ENCODE results near the gene EHBP1L1. TPM values are rescaled to one million over a fixed set of nuclear protein-coding genes. Genes with fewer than 3 reads are reported as not detected.

EHBP1L1 gene
- total RNA-seq, 2 donors from 2014 or later, result 101 to 144 TPM

GRCh38 chr11:65611758-65612603 lies 36.1 kb downstream of the EHBP1L1 start:
- DNase-seq (ENCODE audit: low spot score in 2 of 2), result no peak
- peak overlapping the region; percentile 89 to 95 for H3K27ac Mint-ChIP-seq
- H3K9me3 Mint-ChIP-seq, result no peaks in the 10 kb centered on the region
- no peak for ATAC-seq
- peaks cover 30 to 33% of the 10 kb centered on the region in 2 donors for H3K36me3 Mint-ChIP-seq

- DNase-seq (ENCODE audit: low spot score in 2 of 2) (no peak), ATAC-seq (no peak)
- Mint-ChIP-seq H3K36me3 (peaks cover 30 to 34% of the 10 kb centered on the region in 2 donors), H3K9me3 (no peaks in the 10 kb centered on the region), H3K27ac (peak overlapping the region; percentile 89 to 95)
These were observed 36.8 kb downstream of the EHBP1L1 start for GRCh38 chr11:65612691-65613090.

- peaks cover 30 to 34% of the 10 kb centered on the region in 2 donors for H3K36me3 Mint-ChIP-seq
- no peaks in the 10 kb centered on the region for H3K9me3 Mint-ChIP-seq
- peak overlapping the region; percentile 84 to 89 for H3K27ac Mint-ChIP-seq
- DNase-seq (ENCODE audit: low spot score in 2 of 2) (no peak), ATAC-seq (no peak)
These were observed 37.5 kb downstream of the EHBP1L1 start for GRCh38 chr11:65613091-65613928.

DNA sequence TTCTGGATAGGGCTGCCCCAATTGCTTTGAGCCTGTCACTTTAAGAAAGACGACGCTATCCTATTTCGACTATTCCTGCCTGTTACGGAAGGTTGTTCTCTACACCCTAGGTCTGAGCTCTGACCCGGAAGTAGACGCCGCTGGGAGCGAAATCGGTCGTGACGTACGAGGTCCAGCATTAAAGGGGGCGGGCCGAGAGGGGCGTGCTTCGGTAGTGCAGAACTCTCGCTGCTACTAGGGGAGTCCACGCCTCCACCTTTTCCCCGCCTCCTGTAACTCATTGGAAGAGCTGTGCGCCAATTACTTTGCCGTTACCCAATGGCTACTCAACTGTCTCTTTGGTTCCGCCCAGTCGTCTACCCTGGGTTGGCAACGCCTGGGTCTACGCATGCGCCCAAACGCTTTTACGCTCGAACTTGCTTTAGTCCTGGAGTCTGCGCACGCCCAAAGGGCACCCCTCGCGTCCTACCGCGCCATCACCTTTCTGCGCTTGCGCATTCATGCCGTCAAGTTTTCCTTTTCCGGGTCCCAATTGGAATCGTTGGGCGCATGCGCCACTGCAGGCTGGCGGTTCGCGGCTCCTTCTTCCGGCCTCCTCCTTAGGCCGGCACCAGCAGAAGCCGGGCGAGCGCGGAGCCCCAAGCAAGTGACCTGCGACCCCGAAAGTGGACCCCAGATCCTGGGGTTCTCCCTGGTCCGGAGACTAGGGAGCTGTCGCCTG lies 39.5 kb downstream of the EHBP1L1 start, which contains the start of gene PCNX3:
Gene PCNX3, plus strand, starts transcription at position 548 of the 721 bp plus-strand sequence. CDS start 536 bp downstream, outside the sequence.
- Mint-ChIP-seq H3K36me3 (peaks cover 30 to 34% of the 10 kb centered on the region in 2 donors), H3K27ac (peak within 1 kb of the TSS; percentile 89 to 98), H3K9me3 (no peaks in the 10 kb centered on the region)
- peak; percentile 98 to 100 for DNase-seq (ENCODE audit: low spot score in 2 of 2)
- ATAC-seq, result peak; percentile 89

- ATAC-seq (no peak), DNase-seq (ENCODE audit: low spot score in 2 of 2) (peak in 1 of 2 donors; percentile 45)
- Mint-ChIP-seq H3K27ac (peak overlapping the region; percentile 89 to 98), H3K9me3 (no peaks in the 10 kb centered on the region), H3K36me3 (peaks cover 30 to 34% of the 10 kb centered on the region in 2 donors)
These were observed 40.2 kb downstream of the EHBP1L1 start for GRCh38 chr11:65615950-65616574.

DNA sequence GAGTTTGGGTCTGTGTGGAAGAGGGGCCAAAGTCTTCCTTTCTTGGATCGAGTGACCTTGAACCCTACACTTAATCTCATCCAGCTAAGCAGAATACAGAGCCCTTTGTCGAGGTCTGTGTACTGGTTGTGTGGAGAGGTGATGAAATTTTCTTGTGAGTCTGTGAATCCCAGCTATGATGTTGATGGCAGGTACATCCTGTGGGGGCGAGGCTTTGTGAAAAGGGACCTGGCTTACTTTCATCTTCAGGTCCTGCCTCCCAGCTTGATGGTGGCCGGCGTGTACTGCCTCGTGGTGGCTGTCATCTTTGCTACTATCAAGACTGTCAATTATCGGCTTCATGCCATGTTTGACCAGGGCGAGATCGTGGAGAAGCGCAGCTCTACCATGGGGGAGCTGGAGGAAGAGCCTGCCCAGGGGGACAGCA lies 40.7 kb downstream of the EHBP1L1 start:
- DNase-seq (ENCODE audit: low spot score in 2 of 2), result no peak
- H3K36me3 Mint-ChIP-seq, result peaks cover 30 to 34% of the 10 kb centered on the region in 2 donors
- no peak for ATAC-seq
- no peaks in the 10 kb centered on the region for H3K9me3 Mint-ChIP-seq
- H3K27ac Mint-ChIP-seq, result peak overlapping the region; percentile 89 to 98

DNA sequence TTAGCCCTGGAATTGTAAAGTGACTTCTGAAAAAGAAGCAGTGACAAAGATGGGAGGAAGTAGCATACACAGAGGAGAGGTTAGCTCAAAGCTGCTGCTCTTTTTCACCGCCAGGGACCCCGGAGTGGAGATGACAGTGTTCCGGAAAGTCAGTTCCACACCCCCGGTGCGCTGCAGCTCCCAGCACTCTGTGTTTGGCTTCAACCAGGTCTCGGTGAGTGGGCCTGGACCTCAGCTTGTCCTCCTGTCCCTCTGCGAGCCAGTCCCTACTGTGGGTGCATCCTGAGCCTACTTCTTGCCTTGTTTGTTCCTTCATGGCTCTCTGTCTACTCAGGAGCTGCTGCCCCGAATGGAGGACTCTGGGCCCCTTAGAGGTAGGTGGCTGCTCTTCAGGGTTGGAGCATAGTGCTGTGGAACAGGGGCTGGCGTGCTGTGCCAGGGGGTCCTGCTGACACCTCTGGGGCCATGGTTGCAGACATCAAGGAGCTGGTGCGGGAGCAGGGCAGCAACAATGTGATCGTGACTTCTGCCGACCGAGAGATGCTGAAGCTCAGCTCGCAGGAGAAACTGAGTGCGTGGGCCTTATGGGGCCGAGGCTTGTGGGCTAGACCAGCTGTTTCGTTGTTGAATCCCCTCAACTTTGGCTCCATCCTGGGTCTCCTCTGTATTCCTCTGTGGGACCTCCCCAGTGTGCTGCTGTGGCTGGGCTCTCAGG lies 41.4 kb downstream of the EHBP1L1 start:
- ATAC-seq, result no peak
- Mint-ChIP-seq H3K27ac (peak overlapping the region; percentile 89 to 98), H3K36me3 (peaks cover 26 to 30% of the 10 kb centered on the region in 2 donors), H3K9me3 (no peaks in the 10 kb centered on the region)
- no peak for DNase-seq (ENCODE audit: low spot score in 2 of 2)

- Mint-ChIP-seq H3K9me3 (no peaks in the 10 kb centered on the region), H3K27ac (peak overlapping the region in 1 of 2 donors; percentile 89), H3K36me3 (peaks cover 17 to 23% of the 10 kb centered on the region in 2 donors)
- DNase-seq (ENCODE audit: low spot score in 2 of 2), result no peak
- no peak for ATAC-seq
These were observed 42.3 kb downstream of the EHBP1L1 start for GRCh38 chr11:65617990-65618751.

DNA sequence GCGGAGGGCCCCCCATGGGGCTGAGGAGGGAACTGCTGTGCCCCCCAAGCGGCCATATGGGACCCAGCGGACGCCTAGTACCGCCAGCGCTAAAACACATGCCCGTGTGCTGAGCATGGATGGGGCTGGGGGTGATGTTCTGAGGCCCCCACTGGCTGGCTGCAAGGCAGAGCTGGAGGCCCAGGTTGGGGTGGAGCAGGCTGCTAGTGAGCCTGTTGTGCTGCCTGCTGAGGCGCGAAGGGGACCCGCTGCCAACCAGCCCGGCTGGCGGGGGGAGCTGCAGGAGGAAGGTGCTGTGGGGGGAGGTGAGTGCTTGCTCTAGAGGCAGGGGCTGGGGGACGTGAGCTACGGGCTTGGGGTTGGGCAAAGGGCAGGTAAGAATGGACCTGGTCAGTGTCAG lies 42.9 kb downstream of the EHBP1L1 start:
- peak overlapping the region in 1 of 2 donors; percentile 36 for H3K27ac Mint-ChIP-seq
- no peaks in the 10 kb centered on the region for H3K9me3 Mint-ChIP-seq
- DNase-seq (ENCODE audit: low spot score in 2 of 2) (no peak), ATAC-seq (no peak)
- H3K36me3 Mint-ChIP-seq, result peaks cover 17 to 19% of the 10 kb centered on the region in 2 donors

DNA sequence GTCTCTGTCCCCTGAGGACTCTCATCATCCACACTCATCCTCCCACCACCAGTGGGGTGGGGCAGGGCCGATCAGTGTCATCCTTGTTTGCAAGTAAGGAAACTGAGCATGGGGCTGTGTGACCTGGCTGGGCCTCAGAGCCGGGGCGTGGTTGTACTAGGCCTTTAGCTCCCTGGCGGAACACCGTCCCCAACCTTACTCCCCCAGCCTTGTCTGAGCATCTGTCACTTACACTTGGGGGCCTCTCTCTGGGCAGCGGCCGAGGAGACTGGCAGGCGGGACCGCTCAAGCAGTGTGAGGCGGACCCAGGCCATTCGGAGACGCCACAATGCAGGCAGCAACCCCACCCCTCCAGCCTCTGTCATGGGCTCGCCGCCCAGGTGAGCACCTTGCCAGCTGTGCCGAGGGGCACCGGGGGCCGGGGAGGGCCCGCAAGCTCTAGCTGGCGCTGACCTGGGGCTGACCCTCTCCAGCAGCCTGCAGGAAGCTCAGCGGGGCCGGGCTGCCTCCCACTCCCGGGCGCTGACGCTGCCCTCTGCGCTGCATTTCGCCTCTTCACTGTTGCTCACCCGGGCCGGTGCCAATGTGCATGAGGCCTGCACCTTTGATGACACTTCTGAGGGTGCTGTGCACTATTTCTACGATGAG lies 43.6 kb downstream of the EHBP1L1 start:
- ATAC-seq, result no peak
- Mint-ChIP-seq H3K36me3 (peaks cover 10 to 14% of the 10 kb centered on the region in 2 donors), H3K9me3 (no peaks in the 10 kb centered on the region), H3K27ac (no peak overlapping the region)
- no peak for DNase-seq (ENCODE audit: low spot score in 2 of 2)

GRCh38 chr11:65620666-65621065 lies 44.8 kb downstream of the EHBP1L1 start:
- no peak for ATAC-seq
- Mint-ChIP-seq H3K27ac (peak overlapping the region in 1 of 2 donors; percentile 22), H3K9me3 (no peaks in the 10 kb centered on the region), H3K36me3 (peaks cover 8 to 9% of the 10 kb centered on the region in 2 donors)
- no peak for DNase-seq (ENCODE audit: low spot score in 2 of 2)

GRCh38 chr11:65621460-65621859 lies 45.6 kb downstream of the EHBP1L1 start:
- H3K27ac Mint-ChIP-seq, result peak overlapping the region in 1 of 2 donors; percentile 22
- no peaks in the 10 kb centered on the region for H3K9me3 Mint-ChIP-seq
- ATAC-seq (no peak), DNase-seq (ENCODE audit: low spot score in 2 of 2) (no peak)
- H3K36me3 Mint-ChIP-seq, result peaks cover 5 to 6% of the 10 kb centered on the region in 2 donors

DNA sequence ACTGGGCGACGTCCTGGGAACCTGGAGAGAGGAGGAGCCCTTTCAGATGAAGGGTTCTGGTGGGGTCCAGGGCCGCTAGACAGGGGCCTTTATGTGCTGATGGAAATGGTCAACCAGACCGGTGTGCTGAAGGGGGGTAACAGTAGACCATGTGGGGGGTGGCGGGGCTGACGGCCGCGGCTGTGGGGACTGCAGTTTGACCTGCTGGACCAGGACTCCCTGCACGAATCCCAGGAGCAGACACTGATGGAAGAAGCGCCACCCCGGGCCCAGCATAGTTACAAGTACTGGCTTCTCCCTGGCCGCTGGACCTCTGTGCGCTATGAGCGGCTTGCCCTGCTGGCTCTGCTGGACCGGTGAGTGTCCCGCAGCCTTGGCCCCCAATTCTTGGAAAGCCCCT lies 46.2 kb downstream of the EHBP1L1 start:
- ATAC-seq (no peak), DNase-seq (ENCODE audit: low spot score in 2 of 2) (no peak)
- peaks cover 0 to under 1% of the 10 kb centered on the region in 2 donors for H3K36me3 Mint-ChIP-seq
- no peaks in the 10 kb centered on the region for H3K9me3 Mint-ChIP-seq
- no peak overlapping the region for H3K27ac Mint-ChIP-seq

GRCh38 chr11:65623177-65623576 lies 47.3 kb downstream of the EHBP1L1 start:
- ATAC-seq (no peak), DNase-seq (ENCODE audit: low spot score in 2 of 2) (no peak)
- Mint-ChIP-seq H3K9me3 (no peaks in the 10 kb centered on the region), H3K36me3 (no peaks in the 10 kb centered on the region), H3K27ac (no peak overlapping the region)

Measured in activated naive CD4-positive, alpha-beta T cell treated with anti-CD3 and anti-CD28 coated beads, Interleukin-2, amount 50 U/mL, for 72 hours (primary cell).